Fibroblast of gingiva (primary cell): ENCODE data around the gene BRD3.
"Not testable (repeated sequence)": the region's sequence is repeated elsewhere in the genome, so short reads cannot be mapped to it uniquely, and the experiment has no call there.

Source experiments
- DNase-seq: peaks from one replicate; pipeline ENCODE4 v3.0.0-alpha.2; 2011; ENCODE audit warnings: low read depth

Gene BRD3

GRCh38 chr9:134067904-134068743, at the start of gene BRD3:
BRD3 (minus strand) TSS chr9:134068026; CDS start chr9:134053477, 14,549 bp downstream.
- DNase-seq: peak; percentile 86

- DNase-seq: no peak
Measured at GRCh38 chr9:134112561-134112960, 44.7 kb upstream of the BRD3 start.

- DNase-seq: no peak
Measured at GRCh38 chr9:134111064-134111463, 43.2 kb upstream of the BRD3 start.

GRCh38 chr9:134103391-134103998, 35.7 kb upstream of the BRD3 start:
- DNase-seq: no peak

- no peak for DNase-seq
Measured at GRCh38 chr9:134101623-134102149, 33.9 kb upstream of the BRD3 start.

GRCh38 chr9:134101133-134101532, 33.3 kb upstream of the BRD3 start:
- not testable (repeated sequence) for DNase-seq

GRCh38 chr9:134100040-134100439, 32.2 kb upstream of the BRD3 start:
- no peak for DNase-seq

- DNase-seq: no peak
Measured at GRCh38 chr9:134099123-134099761, 31.4 kb upstream of the BRD3 start.

GRCh38 chr9:134089972-134090371, 22.1 kb upstream of the BRD3 start:
- no peak for DNase-seq

- no peak for DNase-seq
Measured at GRCh38 chr9:134088063-134088725, 20.4 kb upstream of the BRD3 start.

- DNase-seq: no peak
Measured at GRCh38 chr9:134085674-134086073, 17.8 kb upstream of the BRD3 start.

- no peak for DNase-seq
Measured at GRCh38 chr9:134083451-134083850, 15.6 kb upstream of the BRD3 start.

- no peak for DNase-seq
Measured at GRCh38 chr9:134076644-134077043, 8.8 kb upstream of the BRD3 start.

- not testable (repeated sequence) for DNase-seq
Measured at GRCh38 chr9:134075689-134076088, 7.9 kb upstream of the BRD3 start.

GRCh38 chr9:134073500-134073899, 5.7 kb upstream of the BRD3 start:
- DNase-seq: no peak

GRCh38 chr9:134072683-134073082, 4.9 kb upstream of the BRD3 start:
- not testable (repeated sequence) for DNase-seq

- DNase-seq: no peak
Measured at GRCh38 chr9:134071149-134071548, 3.3 kb upstream of the BRD3 start.

- no peak for DNase-seq
Measured at GRCh38 chr9:134069480-134070399, 1.9 kb upstream of the BRD3 start.

- no peak for DNase-seq
Measured at GRCh38 chr9:134068744-134069479, 1.1 kb upstream of the BRD3 start.
